Thoracic aorta (tissue), 2 donors: ENCODE data around the gene CADM2. TPM values are rescaled to one million over a fixed set of nuclear protein-coding genes. Genes with fewer than 3 reads are reported as not detected.

Experiments used
- ATAC-seq: fragments of 150-250 bp; one replicate; pipeline ENCODE4 v1.8.0; 2017; ENCODE audit warnings: low read depth; ENCODE audit not compliant: insufficient number of reproducible peaks, low FRiP score
- DNase-seq: peaks from one replicate; pipeline ENCODE4 v3.0.0-alpha.2; 2020; ENCODE audit warnings: low spot score
- H3K27ac ChIP-seq, 2 donors: fragments of 200-600 bp; sonication (generic); 1 replicate in 1 of 2; 2 replicates in 1 of 2; pipeline ENCODE4 v1.5.1; 2016; ENCODE audit warnings: mild to moderate bottlenecking in 2 of 2, moderate library complexity in 2 of 2
- H3K27me3 ChIP-seq: fragments of 200-600 bp; sonication (generic); replicated peaks from 2 replicates; pipeline ENCODE4 v1.6.0; 2016; ENCODE audit warnings: mild to moderate bottlenecking; ENCODE audit not compliant: insufficient read depth
- H3K36me3 ChIP-seq: fragments of 200-600 bp; sonication (generic); one replicate; pipeline ENCODE4 v1.5.1; 2016
- H3K4me1 ChIP-seq, 2 donors: fragments of 200-600 bp; sonication (generic); 1 replicate in 1 of 2; 2 replicates in 1 of 2; pipeline versions ENCODE4 v1.5.1 to v1.6.0; 2016; ENCODE audit warnings: low read depth in 2 of 2, mild to moderate bottlenecking in 1 of 2; ENCODE audit not compliant: control insufficient read depth in 1 of 2
- H3K4me3 ChIP-seq: fragments of 200-600 bp; sonication (generic); 2 replicates; pipeline ENCODE4 v1.5.1; 2016; ENCODE audit warnings: mild to moderate bottlenecking
- H3K9me3 ChIP-seq: fragments of 200-600 bp; sonication (generic); 2 replicates; pipeline ENCODE4 v1.5.1; 2016
- CTCF ChIP-seq: fragments of 200-600 bp; sonication (generic); IDR thresholded peaks from one replicate; pipeline ENCODE4 v1.5.1; 2019; ENCODE audit warnings: antibody characterized with exemption
- total RNA-seq, 2 donors: library from RNA; depleted of rRNA; stranded (reverse); fragments of >200 nt; gene quantifications; one replicate each; pipeline versions ENCODE4 v1.1.0 to v1.2.3, GENCODE V29; 2016

CADM2 gene
- total RNA-seq, 2 donors from 2014 or later: 1.8 TPM; not detected in 1

- no peak for TF ChIP-seq CTCF
- Histone ChIP-seq H3K36me3 (no peaks in the 10 kb centered on the region), H3K4me1 (no peaks in the 10 kb centered on the region), H3K9me3 (no peaks in the 10 kb centered on the region), H3K27ac (no peak overlapping the region), H3K4me3 (no peak overlapping the region), H3K27me3 (no peaks in the 10 kb centered on the region)
- ATAC-seq: no peak
- DNase-seq: no peak
Observed at GRCh38 chr3:85170646-85171045, 211.9 kb downstream of the CADM2 start.

GRCh38 chr3:85171976-85172375 lies 213.2 kb downstream of the CADM2 start:
- no peak overlapping the region for H3K27ac ChIP-seq
- DNase-seq: no peak
- H3K27me3 ChIP-seq: no peaks in the 10 kb centered on the region
- ATAC-seq: no peak
- TF ChIP-seq CTCF: no peak
- H3K4me1 ChIP-seq: no peaks in the 10 kb centered on the region
- H3K9me3 ChIP-seq: no peaks in the 10 kb centered on the region
- no peak overlapping the region for H3K4me3 ChIP-seq
- H3K36me3 ChIP-seq: no peaks in the 10 kb centered on the region

GRCh38 chr3:85176799-85177198 lies 218.0 kb downstream of the CADM2 start:
- TF ChIP-seq CTCF: no peak
- H3K27me3 ChIP-seq: no peaks in the 10 kb centered on the region
- H3K9me3 ChIP-seq: no peaks in the 10 kb centered on the region
- DNase-seq: no peak
- no peak overlapping the region for H3K4me3 ChIP-seq
- no peaks in the 10 kb centered on the region for H3K4me1 ChIP-seq
- no peak overlapping the region for H3K27ac ChIP-seq
- ATAC-seq: no peak
- no peaks in the 10 kb centered on the region for H3K36me3 ChIP-seq

GRCh38 chr3:85182975-85183752 lies 224.4 kb downstream of the CADM2 start:
- no peak for ATAC-seq
- no peaks in the 10 kb centered on the region for H3K36me3 ChIP-seq
- no peak overlapping the region for H3K4me3 ChIP-seq
- H3K27me3 ChIP-seq: no peaks in the 10 kb centered on the region
- no peak for DNase-seq
- no peak for TF ChIP-seq CTCF
- no peaks in the 10 kb centered on the region for H3K9me3 ChIP-seq
- no peak overlapping the region for H3K27ac ChIP-seq
- no peaks in the 10 kb centered on the region for H3K4me1 ChIP-seq

GRCh38 chr3:85185495-85185894 lies 226.7 kb downstream of the CADM2 start:
- TF ChIP-seq CTCF: no peak
- ATAC-seq: no peak
- DNase-seq: no peak
- H3K36me3 ChIP-seq: no peaks in the 10 kb centered on the region
- H3K27ac ChIP-seq: no peak overlapping the region
- H3K9me3 ChIP-seq: no peaks in the 10 kb centered on the region
- H3K27me3 ChIP-seq: no peaks in the 10 kb centered on the region
- no peak overlapping the region for H3K4me3 ChIP-seq
- no peaks in the 10 kb centered on the region for H3K4me1 ChIP-seq
